HepG2 (cell line): ENCODE measurements around the gene MPO. TPM values are rescaled to one million over a fixed set of nuclear protein-coding genes. Genes with fewer than 3 reads are reported as not detected.

Source experiments
- ATAC-seq: fragments of 200-7000 bp; cut with Tn5 transposase; 3 replicates; pipeline ENCODE4 v1.9.1; 2020; ENCODE audit warnings: mild to moderate bottlenecking, moderate library complexity
- BruUV-seq: library from RNA; stranded (reverse); fragments of 400-500 nt; replicated peaks from 2 replicates; lab custom pipeline; 2021; lab: Mats Ljungman, UMichigan
- CTCF ChIA-PET: fragments of 300-600 bp; formaldehyde crosslinking; extraction: SDS; loops from one replicate; lab custom pipeline; 2021; ENCODE audit warnings: low total read pairs, inconsistent platforms, low intra/inter-chr PET ratio; lab: Yijun Ruan, JAX
- POLR2A ChIA-PET: fragments of 350-600 bp; sonication (Branson Sonifier 250); formaldehyde crosslinking; loops from one replicate; lab custom pipeline; 2020; ENCODE audit warnings: antibody characterized with exemption, inconsistent platforms; lab: Yijun Ruan, JAX
- DNase-seq: peaks from one replicate; pipeline ENCODE4 v3.0.0-alpha.2; 2015; ENCODE audit warnings: low spot score
- FAIRE-seq: peaks from 3 replicates; lab custom pipeline; 2011; peaks lifted over from hg19 to GRCh38; lab: Jason Lieb, UNC
- H2AFZ ChIP-seq: one replicate; pipeline ENCODE4 v1.6.1; 2011; ENCODE audit warnings: low read length, inconsistent platforms
- H3K27ac ChIP-seq: fragments of 300-600 bp; 3 replicates; pipeline ENCODE4 v1.8.0; 2011; ENCODE audit warnings: mixed run types, mild to moderate bottlenecking, mixed read lengths, low read length, inconsistent platforms; ENCODE audit not compliant: insufficient read depth; ENCODE audit errors: extremely low read length
- H3K27me3 ChIP-seq, 2 experiments: fragments of 200-600 bp in 1 of 2; 2 replicates in 1 of 2; 3 replicates in 1 of 2; pipeline versions ENCODE4 v1.6.0 to v1.8.0; 2011; ENCODE audit warnings: low read length in 2 of 2, mild to moderate bottlenecking in 2 of 2, moderate library complexity in 2 of 2, inconsistent platforms in 1 of 2; ENCODE audit not compliant: insufficient read depth in 2 of 2, control insufficient read depth in 1 of 2
- H3K36me3 ChIP-seq, 2 experiments: fragments of 200-600 bp in 1 of 2; replicated peaks in 1 of 2; 2 replicates in 1 of 2; 3 replicates in 1 of 2; pipeline versions ENCODE4 v1.5.1 to v1.8.0; 2011; ENCODE audit warnings: low read length in 2 of 2, inconsistent platforms in 1 of 2; ENCODE audit not compliant: insufficient read depth in 2 of 2, control insufficient read depth in 1 of 2
- H3K4me1 ChIP-seq: 2 replicates; pipeline ENCODE4 v1.5.1; 2012; ENCODE audit warnings: low read length, inconsistent platforms; ENCODE audit not compliant: insufficient read depth
- H3K4me2 ChIP-seq: 2 replicates; pipeline ENCODE4 v1.6.0; 2011; ENCODE audit warnings: low read depth, low read length, inconsistent platforms
- H3K4me3 ChIP-seq, 3 experiments: fragments of 200-600 bp in 1 of 3; sonication (generic), shearing (Covaris generic) in 1 of 3; replicated peaks in 1 of 3; 2 replicates each; pipeline ENCODE4 v1.5.1; 2011 to 2016; ENCODE audit warnings: low read length in 3 of 3, inconsistent platforms in 2 of 3, low read depth in 2 of 3, mild to moderate bottlenecking in 2 of 3, control low read depth in 1 of 3, mixed read lengths in 1 of 3; ENCODE audit not compliant: insufficient read depth in 1 of 3
- H3K79me2 ChIP-seq: one replicate; pipeline ENCODE4 v1.6.1; 2011; ENCODE audit warnings: low read length, inconsistent platforms; ENCODE audit not compliant: insufficient read depth
- H3K9ac ChIP-seq: 2 replicates; pipeline ENCODE4 v1.6.0; 2011; ENCODE audit warnings: mild to moderate bottlenecking, low read depth, low read length, inconsistent platforms; ENCODE audit not compliant: insufficient read depth
- H3K9me3 ChIP-seq: 2 replicates; pipeline ENCODE4 v1.5.1; 2012; ENCODE audit warnings: mild to moderate bottlenecking, low read length
- H4K20me1 ChIP-seq: 2 replicates; pipeline ENCODE4 v1.6.0; 2011; ENCODE audit warnings: inconsistent platforms, mild to moderate bottlenecking, low read length, moderate library complexity; ENCODE audit not compliant: insufficient read depth
- CREB1 ChIP-seq, 2 experiments: fragments of 450-650 bp in 1 of 2; IDR thresholded peaks; 2 replicates each; pipeline ENCODE4 v1.6.1; 2016 to 2017; ENCODE audit warnings: control low read depth in 1 of 2, mild to moderate bottlenecking in 1 of 2, missing compliant biosample characterization in 1 of 2, missing genetic modification characterization in 1 of 2
- GABPA ChIP-seq, 2 experiments: IDR thresholded peaks; 2 replicates each; pipeline ENCODE4 v1.6.1; 2011 to 2016; ENCODE audit warnings: low read depth in 2 of 2, low read length in 1 of 2, missing biosample characterization in 1 of 2, missing genetic modification characterization in 1 of 2
- MTA1 ChIP-seq: sonication (generic); formaldehyde crosslinking; IDR thresholded peaks from 2 replicates; pipeline ENCODE4 v1.4.0; 2020; ENCODE audit warnings: missing genetic modification reagents, mild to moderate bottlenecking, borderline replicate concordance
- STAT5B ChIP-seq: sonication (generic); formaldehyde crosslinking; IDR thresholded peaks from 2 replicates; pipeline ENCODE4 v1.4.0; 2020; ENCODE audit warnings: missing genetic modification reagents
- ZFP37 ChIP-seq: sonication (generic); formaldehyde crosslinking; IDR thresholded peaks from 2 replicates; pipeline ENCODE4 v1.4.0; 2020; ENCODE audit warnings: missing genetic modification reagents, borderline replicate concordance
- ZMYM3 ChIP-seq: sonication (generic); formaldehyde crosslinking; IDR thresholded peaks from 2 replicates; pipeline ENCODE4 v1.5.1; 2020; ENCODE audit warnings: mild to moderate bottlenecking, missing genetic modification reagents
- ZNF768 ChIP-seq: sonication (generic); formaldehyde crosslinking; IDR thresholded peaks from 2 replicates; pipeline ENCODE4 v1.4.0; 2020; ENCODE audit warnings: missing genetic modification reagents
- WGBS: methylation state at CpG from one replicate; pipeline ENCODE4 v1.1.6; 2017; ENCODE audit warnings: low lambda C conversion rate; 5-methylcytosine and 5-hydroxymethylcytosine counted together
- in situ Hi-C: cut with HindIII; loops from 2 replicates; pipeline ENCODE4 v1.10.0; 2017; ENCODE audit warnings: low pct_unique_long_range_greater_than_20kb; ENCODE audit not compliant: extremely low pct_ligation_motif_present
- intact Hi-C: fragments of 100-400 bp; cut with micrococcal nuclease; formaldehyde crosslinking; loops from one replicate; pipeline ENCODE4 v1.10.0; 2022; ENCODE audit not compliant: unreplicated experiment
- polyA plus RNA-seq, 8 experiments: library from polyadenylated mRNA; depleted of rRNA in 3 of 8; stranded (reverse) in 7 of 8; unstranded in 1 of 8; fragments of >200 nt; fragmentation: Illumina TruSeq in 4 of 8; extraction: Trizol in 4 of 8; gene quantifications; 2 replicates each; pipeline versions ENCODE4 v1.2.1 to v1.2.3, GENCODE V29; 2011 to 2016; ENCODE audit warnings: low read depth in 4 of 8, missing spikeins in 1 of 8, mixed read lengths in 1 of 8; ENCODE audit not compliant: insufficient read depth in 1 of 8
- total RNA-seq, 5 experiments: library from RNA; depleted of rRNA; stranded (reverse); fragments of >200 nt; fragmentation: Illumina TruSeq; extraction: Trizol; gene quantifications; 2 replicates each; pipeline ENCODE4 v1.2.3, GENCODE V29; 2016; ENCODE audit warnings: low read depth in 1 of 5

The MPO gene
- total and polyA plus RNA-seq, 2 of the 13 experiments (the other 11 are each of a cell fraction or from before 2014, with no cell fraction given): not detected

GRCh38 chr17:58273453-58274104 lies 7.2 kb downstream of the MPO start:
- FAIRE-seq (no peak), ATAC-seq (no peak), DNase-seq (no peak)
- Histone ChIP-seq H3K36me3 (no peaks in the 10 kb centered on the region), H3K4me2 (no peak overlapping the region), H3K9me3 (no peaks in the 10 kb centered on the region), H4K20me1 (no peaks in the 10 kb centered on the region), H3K27me3 (peaks cover 4 to 63% of the 10 kb centered on the region in 2 experiments; a peak in 4 of 5 replicates), H3K4me3 (no peak overlapping the region), H3K79me2 (no peaks in the 10 kb centered on the region), H3K4me1 (no peaks in the 10 kb centered on the region; the same call in 1 of the 2 replicates), H3K27ac (no peak overlapping the region), H3K9ac (no peak overlapping the region), H2AFZ (no peak overlapping the region)
- ChIA-PET CTCF (no interaction called here), POLR2A (no interaction called here)
- no TSS peak for BruUV-seq
- intact Hi-C loops: no loop called here
- in situ Hi-C loops: no loop called here
- TF ChIP-seq STAT5B: no peak
- no peak for TF ChIP-seq MTA1 (CRISPR knock-in tag)
- TF ChIP-seq ZMYM3 (CRISPR knock-in tag): no peak
- 0 out of 2 replicates have a peak, but pooled peaks have one; percentile 8 for TF ChIP-seq GABPA (IDR thresholded peaks at IDR 0.05; ENCODE audit: low read depth, low read length)
- no peak for TF ChIP-seq GABPA (CRISPR knock-in tag; IDR thresholded peaks at IDR 0.05; ENCODE audit: low read depth)
- TF ChIP-seq ZNF768 (CRISPR knock-in tag): peak; percentile 68
- TF ChIP-seq, all 625 proteins: peak for 2
- 40% methylated on average over 15 of the region's 15 CpGs for WGBS

- no peak for FAIRE-seq
- no peak for DNase-seq
- no peaks in the 10 kb centered on the region for H3K9me3 ChIP-seq
- CTCF ChIA-PET: no interaction called here
- no peak overlapping the region for H3K9ac ChIP-seq
- H3K4me1 ChIP-seq: no peaks in the 10 kb centered on the region
- intact Hi-C loops: no loop called here
- no peak overlapping the region for H2AFZ ChIP-seq
- H3K4me3 ChIP-seq: no peak overlapping the region
- no TSS peak for BruUV-seq
- no peak for ATAC-seq
- peaks cover 4 to 56% of the 10 kb centered on the region in 2 experiments; a peak in 4 of 5 replicates for H3K27me3 ChIP-seq
- no peak overlapping the region for H3K27ac ChIP-seq
- TF ChIP-seq ZFP37 (no peak), CREB1 (IDR thresholded peaks at IDR 0.05) (peak; percentile 73), CREB1 (CRISPR knock-in tag; IDR thresholded peaks at IDR 0.05) (no peak)
- TF ChIP-seq, all 625 proteins: peak for 1
- Histone ChIP-seq H4K20me1 (no peaks in the 10 kb centered on the region), H3K4me2 (no peak overlapping the region), H3K36me3 (no peaks in the 10 kb centered on the region), H3K79me2 (no peaks in the 10 kb centered on the region)
- WGBS: 2% methylated on average over 8 of the region's 12 CpGs
- in situ Hi-C loops: no loop called here
- POLR2A ChIA-PET: no interaction called here
Observed at GRCh38 chr17:58272367-58273280, 8.1 kb downstream of the MPO start.
